DND-41 (cell line): Measurements from ENCODE around the gene DAD1.

ENCODE experiments used
- ATAC-seq: fragments of 200-7000 bp; cut with Tn5 transposase; 3 replicates; pipeline ENCODE4 v1.9.1; 2021; ENCODE audit warnings: low read depth; ENCODE audit not compliant: insufficient read depth
- DNase-seq: peaks from one replicate; pipeline ENCODE4 v3.0.0-alpha.2; 2020
- H2AFZ ChIP-seq: 2 replicates; pipeline ENCODE4 v1.6.0; 2012; ENCODE audit warnings: low read depth, low read length
- H3K27ac ChIP-seq: 2 replicates; pipeline ENCODE4 v1.5.1; 2012; ENCODE audit warnings: low read length, inconsistent platforms
- H3K27me3 ChIP-seq: fragments of 200-600 bp; sonication (generic); 2 replicates; pipeline ENCODE4 v1.6.0; 2012; ENCODE audit warnings: low read length, mild to moderate bottlenecking, inconsistent platforms; ENCODE audit not compliant: insufficient read depth, poor library complexity
- H3K36me3 ChIP-seq: 2 replicates; pipeline ENCODE4 v1.5.1; 2012; ENCODE audit warnings: low read length, inconsistent platforms; ENCODE audit not compliant: insufficient read depth
- H3K4me1 ChIP-seq: 2 replicates; pipeline ENCODE4 v1.5.1; 2012; ENCODE audit warnings: mild to moderate bottlenecking, low read length; ENCODE audit not compliant: insufficient read depth
- H3K4me2 ChIP-seq: 2 replicates; pipeline ENCODE4 v1.6.0; 2012; ENCODE audit warnings: mild to moderate bottlenecking, moderate library complexity, low read length, inconsistent platforms; ENCODE audit not compliant: insufficient read depth
- H3K4me3 ChIP-seq, 2 experiments: fragments of 200-600 bp in 1 of 2; shearing (Covaris generic) in 1 of 2; 2 replicates each; pipeline ENCODE4 v1.5.1; 2012 to 2016; ENCODE audit warnings: inconsistent platforms in 2 of 2, low read length in 2 of 2, mild to moderate bottlenecking in 2 of 2, low read depth in 1 of 2, moderate library complexity in 1 of 2
- H3K79me2 ChIP-seq: 2 replicates; pipeline ENCODE4 v1.6.0; 2012; ENCODE audit warnings: low read length, inconsistent platforms; ENCODE audit not compliant: insufficient read depth
- H3K9ac ChIP-seq: 2 replicates; pipeline ENCODE4 v1.6.0; 2012; ENCODE audit warnings: low read depth, mild to moderate bottlenecking, inconsistent platforms, low read length, moderate library complexity
- H3K9me3 ChIP-seq: 2 replicates; pipeline ENCODE4 v1.5.1; 2012; ENCODE audit warnings: low read length, moderate library complexity, mild to moderate bottlenecking, inconsistent platforms; ENCODE audit not compliant: insufficient read depth, severe bottlenecking
- H4K20me1 ChIP-seq: 2 replicates; pipeline ENCODE4 v1.6.0; 2012; ENCODE audit warnings: low read length; ENCODE audit not compliant: insufficient read depth
- EZH2 ChIP-seq: IDR thresholded peaks from 3 replicates; pipeline ENCODE4 v1.6.1; 2012; ENCODE audit warnings: borderline replicate concordance, low read depth, mild to moderate bottlenecking, moderate library complexity, low read length, inconsistent platforms; ENCODE audit not compliant: severe bottlenecking
- TF ChIP-seq, protein P1 (sequence below): IDR thresholded peaks from 2 replicates; pipeline ENCODE4 v1.5.1; 2012; ENCODE audit warnings: borderline replicate concordance, low read length, moderate library complexity, mild to moderate bottlenecking; ENCODE audit not compliant: poor library complexity, severe bottlenecking; ENCODE audit errors: extremely low read depth

Gene DAD1

GRCh38 chr14:22596354-22596879 is 7.4 kb upstream of the DAD1 start:
- Histone ChIP-seq H3K27me3 (peaks cover 79% of the 10 kb centered on the region), H3K79me2 (no peaks in the 10 kb centered on the region), H3K9me3 (no peaks in the 10 kb centered on the region), H3K4me1 (peaks cover 13% of the 10 kb centered on the region), H3K27ac (no peak overlapping the region), H3K4me3 (no peak overlapping the region), H3K36me3 (no peaks in the 10 kb centered on the region), H3K4me2 (no peak overlapping the region), H4K20me1 (no peaks in the 10 kb centered on the region), H3K9ac (no peak overlapping the region), H2AFZ (no peak overlapping the region)
- no peak for ATAC-seq
- no peak for TF ChIP-seq EZH2
- TF ChIP-seq, protein P1, sequence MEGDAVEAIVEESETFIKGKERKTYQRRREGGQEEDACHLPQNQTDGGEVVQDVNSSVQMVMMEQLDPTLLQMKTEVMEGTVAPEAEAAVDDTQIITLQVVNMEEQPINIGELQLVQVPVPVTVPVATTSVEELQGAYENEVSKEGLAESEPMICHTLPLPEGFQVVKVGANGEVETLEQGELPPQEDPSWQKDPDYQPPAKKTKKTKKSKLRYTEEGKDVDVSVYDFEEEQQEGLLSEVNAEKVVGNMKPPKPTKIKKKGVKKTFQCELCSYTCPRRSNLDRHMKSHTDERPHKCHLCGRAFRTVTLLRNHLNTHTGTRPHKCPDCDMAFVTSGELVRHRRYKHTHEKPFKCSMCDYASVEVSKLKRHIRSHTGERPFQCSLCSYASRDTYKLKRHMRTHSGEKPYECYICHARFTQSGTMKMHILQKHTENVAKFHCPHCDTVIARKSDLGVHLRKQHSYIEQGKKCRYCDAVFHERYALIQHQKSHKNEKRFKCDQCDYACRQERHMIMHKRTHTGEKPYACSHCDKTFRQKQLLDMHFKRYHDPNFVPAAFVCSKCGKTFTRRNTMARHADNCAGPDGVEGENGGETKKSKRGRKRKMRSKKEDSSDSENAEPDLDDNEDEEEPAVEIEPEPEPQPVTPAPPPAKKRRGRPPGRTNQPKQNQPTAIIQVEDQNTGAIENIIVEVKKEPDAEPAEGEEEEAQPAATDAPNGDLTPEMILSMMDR: no peak
- DNase-seq: no peak

GRCh38 chr14:22594156-22594716 is 5.2 kb upstream of the DAD1 start:
- no peaks in the 10 kb centered on the region for H3K36me3 ChIP-seq
- peaks cover 58% of the 10 kb centered on the region for H3K27me3 ChIP-seq
- DNase-seq (no peak), ATAC-seq (no peak)
- no peak overlapping the region for H2AFZ ChIP-seq
- no peak overlapping the region for H3K4me2 ChIP-seq
- no peak for TF ChIP-seq EZH2
- TF ChIP-seq, protein P1: no peak
- no peak overlapping the region for H3K4me3 ChIP-seq
- no peak overlapping the region for H3K9ac ChIP-seq
- peaks cover 22% of the 10 kb centered on the region for H3K4me1 ChIP-seq
- no peak overlapping the region for H3K27ac ChIP-seq
- H3K9me3 ChIP-seq: no peaks in the 10 kb centered on the region
- H4K20me1 ChIP-seq: no peaks in the 10 kb centered on the region
- H3K79me2 ChIP-seq: no peaks in the 10 kb centered on the region

- Histone ChIP-seq H3K4me2 (no peak overlapping the region), H3K9me3 (no peaks in the 10 kb centered on the region)
- DNase-seq: no peak
These were observed 4.6 kb upstream of the DAD1 start for GRCh38 chr14:22593601-22594000.

More at GRCh38 chr14:22593601-22594000, 4.6 kb upstream of the DAD1 start:
- Histone ChIP-seq H3K27ac (no peak overlapping the region), H3K9ac (no peak overlapping the region), H3K4me1 (peaks cover 19% of the 10 kb centered on the region), H3K79me2 (peaks cover 4% of the 10 kb centered on the region), H3K4me3 (no peak overlapping the region), H2AFZ (no peak overlapping the region), H3K36me3 (no peaks in the 10 kb centered on the region), H4K20me1 (no peaks in the 10 kb centered on the region), H3K27me3 (peaks cover 52% of the 10 kb centered on the region)
- no peak for TF ChIP-seq EZH2
- TF ChIP-seq, protein P1: no peak
- no peak for ATAC-seq
